Stimulated activated CD4-positive, alpha-beta T cell treated with anti-CD3 and anti-CD28 coated beads, Interleukin-1b, Interleukin-23, amount 100 ng/mL, for 1 hour (primary cell): ENCODE measurements around the gene DACH1.

ENCODE experiments used
- DNase-seq, 2 donors: peaks; one replicate each; pipeline ENCODE4 v3.0.0-alpha.2; 2020; ENCODE audit warnings: low read depth in 2 of 2

DACH1 gene

DNA sequence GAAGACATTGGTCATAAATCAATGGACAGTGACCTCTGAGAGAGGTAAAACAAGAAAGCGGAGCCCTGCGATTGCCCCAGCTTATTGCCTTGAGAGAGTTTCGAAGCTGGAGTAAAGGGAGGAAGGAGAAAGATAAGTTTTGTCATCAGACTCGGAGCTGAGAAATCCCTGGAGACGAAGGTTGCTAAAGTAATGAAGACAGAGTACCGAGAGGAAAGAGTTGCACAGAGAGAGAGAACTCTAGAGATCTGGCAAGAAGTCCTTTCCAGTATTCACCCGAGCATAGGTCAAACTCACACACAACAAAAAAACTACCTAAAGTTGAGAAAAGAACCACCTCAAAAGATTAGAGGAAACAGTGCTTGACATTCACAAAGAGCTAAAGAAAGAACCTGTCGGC, 472.0 kb downstream of the DACH1 start:
- no peak for DNase-seq

- DNase-seq, result no peak
These were observed 472.8 kb downstream of the DACH1 start for GRCh38 chr13:71394176-71394575.
